HG03135 (cell line): ENCODE results near the gene NDP.
"Not testable (repeated sequence)": the region's sequence is repeated elsewhere in the genome, so short reads cannot be mapped to it uniquely, and the experiment has no call there.

Source experiments
- ATAC-seq: cut with Tn5 transposase; IDR thresholded peaks from one replicate; pipeline ENCODE4 v1.9.1; 2021; ENCODE audit warnings: mild to moderate bottlenecking, moderate library complexity; ENCODE audit not compliant: unreplicated experiment

NDP gene

DNA sequence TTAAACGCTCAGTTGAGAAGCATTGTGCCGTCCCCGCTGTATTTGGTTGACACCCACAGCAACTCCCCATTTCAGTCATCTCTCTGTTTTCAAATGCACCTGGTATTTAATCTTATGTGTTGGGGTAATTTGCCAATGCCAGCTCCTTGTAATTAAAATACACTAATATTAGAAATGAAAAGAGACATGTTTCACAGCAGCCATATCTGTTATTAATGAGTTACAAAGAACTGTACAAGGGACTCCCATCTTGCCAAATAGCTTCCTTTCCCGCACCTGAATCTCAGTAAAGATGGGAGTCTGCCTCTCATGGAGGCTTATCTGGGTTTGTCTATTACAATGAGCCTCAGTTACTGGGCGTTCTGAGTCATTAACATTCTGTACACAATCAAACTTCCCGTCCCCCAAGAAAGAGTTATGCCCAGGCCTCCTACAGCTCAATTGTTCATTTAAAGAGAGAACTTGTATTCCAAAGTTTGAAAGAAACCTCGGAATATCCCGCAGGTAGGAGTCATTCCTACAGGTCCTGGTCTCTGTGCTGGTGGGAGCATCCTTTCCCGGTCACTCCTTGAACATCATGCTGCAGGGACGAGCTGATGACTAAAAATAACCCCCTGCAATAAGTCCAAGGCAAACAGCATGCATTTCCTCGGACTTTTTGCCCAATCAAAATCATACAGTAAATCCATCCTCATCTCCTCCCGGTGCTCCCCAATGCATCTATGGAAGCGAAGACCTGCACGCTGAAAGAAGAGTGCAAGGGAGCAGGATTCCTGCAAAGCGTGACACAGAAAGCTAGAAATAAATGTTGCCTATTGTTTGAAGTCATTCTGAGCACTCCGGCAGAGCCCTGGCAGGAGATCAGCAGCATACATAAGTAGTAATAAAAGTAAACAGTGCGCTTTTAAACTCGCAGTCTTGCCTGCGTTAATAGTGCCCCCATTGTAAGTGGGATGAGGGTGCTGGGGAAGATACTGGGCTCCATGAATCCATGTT, 926 bp downstream of the NDP start:
- ATAC-seq, result no peak

DNA sequence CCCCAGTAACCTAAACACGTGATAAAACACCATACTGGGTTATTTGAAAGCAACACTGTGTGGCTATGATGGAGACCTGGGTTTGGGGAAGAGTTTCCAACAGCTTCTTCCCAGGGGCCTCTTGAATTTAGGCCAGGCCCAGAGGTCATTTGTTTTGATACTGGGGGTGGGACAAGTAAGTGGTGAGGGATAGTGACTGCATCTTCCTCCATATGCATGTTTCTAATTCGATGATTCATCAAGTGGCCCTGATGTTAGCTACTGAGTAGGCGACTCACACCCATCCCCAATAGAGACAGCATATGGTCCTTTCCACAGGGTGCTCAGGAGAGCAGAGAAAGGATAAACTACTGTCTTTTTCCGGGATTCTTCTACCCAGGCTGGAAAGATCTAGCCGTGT, 2.7 kb downstream of the NDP start:
- no peak for ATAC-seq

DNA sequence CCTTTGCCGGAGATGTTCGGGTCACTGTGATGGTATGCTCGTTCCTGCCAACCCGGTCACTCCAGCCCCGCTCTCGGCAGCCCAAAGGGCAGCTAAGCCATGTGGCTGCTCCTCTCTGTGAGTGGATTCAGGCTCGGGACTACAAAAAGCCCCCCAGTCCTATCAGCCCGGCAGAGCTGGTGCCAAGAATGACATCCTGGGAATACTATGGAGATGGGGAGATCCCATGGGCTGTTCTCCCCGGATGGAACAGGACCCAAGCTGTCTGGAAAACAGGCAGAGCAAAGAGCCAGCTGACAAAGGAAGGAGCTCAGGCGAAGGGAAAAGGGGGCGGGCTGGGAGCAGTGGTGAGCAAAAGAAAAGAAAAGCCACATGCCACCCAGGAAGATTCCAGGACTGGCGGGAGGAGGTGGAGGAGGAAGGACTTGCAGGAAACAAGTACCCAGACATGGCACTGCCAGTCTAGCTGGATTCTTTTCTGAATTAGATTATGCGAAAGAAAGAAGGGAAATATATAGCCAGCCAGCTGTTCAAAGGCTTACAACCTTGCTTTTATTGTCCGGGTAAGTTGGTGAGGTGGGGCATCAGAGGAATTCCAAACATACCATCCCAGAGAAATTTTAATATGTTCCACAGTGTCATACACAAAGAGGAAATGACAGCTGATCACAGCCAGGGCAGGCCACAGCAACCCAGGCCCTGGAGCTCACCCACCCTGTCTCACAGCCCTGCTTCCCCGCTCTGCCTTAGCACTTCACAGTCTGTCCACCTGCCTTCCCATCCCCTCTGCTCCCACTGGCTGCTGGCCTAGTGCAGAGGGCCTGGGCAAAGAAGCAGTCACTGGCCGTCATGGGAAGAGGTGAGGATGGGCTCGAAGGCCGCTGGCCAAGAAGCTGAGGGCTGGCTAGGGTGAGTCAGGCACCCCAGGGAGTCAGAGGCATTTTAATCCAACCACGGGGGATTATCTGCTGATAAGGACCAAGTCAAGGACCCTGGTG, 3.4 kb downstream of the NDP start:
- ATAC-seq, result no peak

DNA sequence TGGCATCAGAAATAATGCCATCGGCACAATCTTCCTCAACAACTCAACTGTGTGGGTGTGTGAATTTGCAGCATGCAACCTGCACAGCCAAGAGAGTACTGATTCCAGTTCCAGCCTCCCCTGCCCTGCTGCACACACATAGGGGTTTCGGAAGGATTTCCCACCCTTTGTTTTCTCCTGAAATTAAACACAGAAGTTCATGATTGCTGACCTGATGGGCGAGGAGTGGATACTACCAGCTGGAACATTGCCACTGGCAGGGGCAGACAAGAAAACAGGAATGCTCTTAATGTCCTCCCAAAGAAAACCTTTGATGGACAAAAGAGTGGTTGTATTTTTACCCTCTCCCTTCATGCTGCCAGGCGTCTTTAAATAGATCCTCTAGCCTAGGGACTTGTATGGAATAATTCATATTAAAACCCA, 4.8 kb downstream of the NDP start:
- ATAC-seq, result no peak

DNA sequence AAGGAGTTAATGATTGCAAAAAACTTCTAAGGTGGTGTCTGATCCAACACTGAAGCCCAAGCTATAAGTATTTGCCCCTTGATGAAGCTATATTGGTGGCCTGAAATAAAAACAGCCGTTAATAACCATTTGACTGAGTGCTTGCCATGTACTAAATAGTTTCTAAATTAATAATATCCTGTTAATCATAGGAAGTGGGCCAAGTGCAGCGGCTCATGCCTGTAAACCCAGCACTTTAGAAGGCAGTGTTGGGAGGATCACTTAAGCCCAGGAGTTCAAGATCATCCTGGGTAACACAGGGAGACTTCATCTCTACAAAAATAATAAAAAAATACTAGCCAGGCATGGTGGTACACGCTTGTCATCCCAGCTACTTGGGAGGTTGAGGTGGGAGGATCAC, 8.3 kb downstream of the NDP start:
- ATAC-seq, result no peak

DNA sequence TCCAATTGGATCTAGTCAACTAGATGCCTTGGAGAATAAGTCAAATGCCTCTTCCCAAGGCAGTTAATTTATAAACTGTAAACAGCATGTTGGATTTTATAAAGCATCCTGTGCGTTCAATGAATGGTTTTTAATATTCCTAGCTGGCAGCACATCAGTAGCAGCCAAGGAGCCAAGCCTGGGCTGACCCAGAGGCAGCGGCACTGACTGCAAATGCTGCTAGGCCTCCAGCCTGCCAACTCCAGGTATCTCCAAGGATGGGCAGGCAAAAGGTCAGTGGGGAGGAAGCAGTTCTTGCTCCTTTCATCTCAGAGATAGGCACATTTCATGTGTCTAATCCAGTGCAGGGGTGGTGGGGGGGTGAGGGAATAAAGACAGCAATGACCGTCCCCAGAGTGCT, 9.5 kb downstream of the NDP start:
- no peak for ATAC-seq

DNA sequence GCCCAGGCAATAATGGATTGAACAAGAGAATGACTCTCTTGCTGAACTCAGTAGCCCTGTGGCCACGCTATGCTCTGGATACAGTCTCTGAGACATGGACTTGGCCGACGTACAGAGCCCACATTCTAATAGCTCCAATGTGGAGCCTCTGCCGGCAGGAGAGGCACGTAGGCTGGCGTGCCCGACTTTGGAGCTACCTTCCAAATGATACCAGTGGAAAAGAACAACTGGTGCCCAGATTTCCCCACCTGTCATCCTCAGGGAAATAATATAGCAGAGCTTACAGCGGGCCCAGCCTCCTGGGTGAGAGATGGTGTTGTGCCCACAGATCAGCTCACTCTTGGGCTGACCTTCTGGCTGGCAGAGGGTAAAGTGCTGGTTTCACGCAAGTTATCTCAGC, 10.6 kb downstream of the NDP start:
- ATAC-seq, result no peak

DNA sequence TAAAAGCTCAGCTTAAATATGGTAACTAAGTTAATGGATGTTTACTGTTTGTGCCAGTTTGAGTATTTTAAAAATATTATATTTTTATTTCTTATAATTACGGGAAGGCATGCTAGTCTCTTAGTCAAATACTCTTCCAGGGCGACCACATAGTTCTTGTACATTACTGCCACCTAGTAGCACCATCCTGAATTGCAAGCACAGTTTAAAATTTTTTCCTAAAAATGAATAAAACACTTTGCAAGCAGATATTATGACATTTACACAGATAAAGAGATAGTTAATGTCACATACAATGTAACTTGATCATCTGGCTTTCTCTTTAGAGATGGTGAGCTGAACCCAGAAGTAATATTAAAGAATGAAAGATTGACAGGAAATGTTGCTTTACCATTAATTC, 11.5 kb downstream of the NDP start:
- no peak for ATAC-seq

DNA sequence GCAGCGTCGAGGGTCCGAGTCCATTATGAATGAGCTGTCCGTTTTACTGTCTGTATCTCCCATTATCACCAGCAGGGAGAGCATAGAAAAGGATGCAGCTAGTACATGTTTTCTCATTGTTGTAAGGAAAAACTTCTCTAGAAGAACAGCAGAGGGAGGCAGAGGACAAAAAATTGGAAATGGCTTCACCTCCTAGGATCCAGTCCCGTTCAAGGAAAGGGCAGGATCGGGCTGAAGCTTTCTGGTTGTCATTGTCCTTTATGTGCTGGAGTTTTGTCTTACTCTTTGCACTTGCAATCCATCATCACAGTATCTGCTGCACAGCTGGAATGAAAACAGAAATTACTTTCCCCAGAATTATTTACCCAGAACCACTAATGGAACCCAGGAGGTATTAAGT, 14.7 kb downstream of the NDP start:
- ATAC-seq, result peak; percentile 79

DNA sequence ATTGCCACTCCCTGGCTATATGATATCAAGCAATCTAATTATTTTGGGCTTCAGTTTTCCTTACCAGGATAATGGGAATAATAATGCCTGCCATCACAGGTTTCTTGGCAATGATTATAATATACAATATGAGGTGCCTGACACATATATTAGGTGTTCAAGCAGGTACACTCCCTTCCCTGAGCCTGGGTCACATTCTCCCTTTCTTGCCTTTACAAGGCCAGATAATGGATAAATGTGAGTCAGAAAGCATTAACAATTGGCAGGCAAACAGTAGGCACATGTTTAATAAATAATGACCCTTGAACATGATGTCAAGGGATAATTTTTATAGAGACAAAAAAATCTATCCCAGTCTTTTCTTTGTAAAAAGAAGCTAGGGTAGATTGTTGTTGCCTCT, 17.2 kb downstream of the NDP start:
- ATAC-seq, result no peak

DNA sequence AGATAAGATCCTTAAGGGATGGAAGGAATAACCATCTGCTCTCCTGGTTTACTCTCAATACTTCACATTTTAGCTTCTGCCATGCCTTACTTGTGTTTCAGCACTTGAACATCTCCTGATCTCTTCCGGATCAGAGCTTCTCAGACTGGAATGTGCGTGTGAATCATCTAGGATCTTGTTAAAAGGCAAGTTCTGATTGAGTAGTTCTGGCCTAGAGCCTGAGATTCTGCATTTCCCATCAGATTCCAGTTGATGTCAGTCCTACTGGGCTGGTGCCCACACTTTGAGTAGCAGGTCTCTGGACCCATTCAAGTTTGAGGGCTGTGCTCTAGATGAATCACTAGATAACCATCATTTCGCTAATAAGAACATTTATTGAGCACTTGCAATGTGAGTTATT, 20.0 kb downstream of the NDP start:
- no peak for ATAC-seq

DNA sequence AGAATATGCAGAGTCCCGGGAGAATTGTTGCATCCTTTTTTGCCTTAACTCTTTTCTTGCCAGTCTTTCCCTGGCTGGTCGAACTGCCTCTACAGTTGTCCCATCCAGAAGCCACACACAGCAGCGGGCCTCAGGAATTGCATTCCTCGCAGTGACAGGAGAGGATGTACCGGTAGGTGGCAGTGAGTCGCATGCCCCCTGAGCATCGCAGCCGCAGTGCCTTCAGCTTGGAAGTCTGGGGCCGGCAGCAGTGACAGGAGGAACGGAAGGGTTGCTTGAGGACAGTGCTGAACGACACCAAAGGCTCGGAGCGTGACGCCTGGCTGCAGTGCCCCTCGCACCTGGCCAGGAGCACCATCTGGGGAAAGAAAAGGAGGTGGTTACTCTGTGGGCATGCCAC, 23.5 kb downstream of the NDP start:
- no peak for ATAC-seq

DNA sequence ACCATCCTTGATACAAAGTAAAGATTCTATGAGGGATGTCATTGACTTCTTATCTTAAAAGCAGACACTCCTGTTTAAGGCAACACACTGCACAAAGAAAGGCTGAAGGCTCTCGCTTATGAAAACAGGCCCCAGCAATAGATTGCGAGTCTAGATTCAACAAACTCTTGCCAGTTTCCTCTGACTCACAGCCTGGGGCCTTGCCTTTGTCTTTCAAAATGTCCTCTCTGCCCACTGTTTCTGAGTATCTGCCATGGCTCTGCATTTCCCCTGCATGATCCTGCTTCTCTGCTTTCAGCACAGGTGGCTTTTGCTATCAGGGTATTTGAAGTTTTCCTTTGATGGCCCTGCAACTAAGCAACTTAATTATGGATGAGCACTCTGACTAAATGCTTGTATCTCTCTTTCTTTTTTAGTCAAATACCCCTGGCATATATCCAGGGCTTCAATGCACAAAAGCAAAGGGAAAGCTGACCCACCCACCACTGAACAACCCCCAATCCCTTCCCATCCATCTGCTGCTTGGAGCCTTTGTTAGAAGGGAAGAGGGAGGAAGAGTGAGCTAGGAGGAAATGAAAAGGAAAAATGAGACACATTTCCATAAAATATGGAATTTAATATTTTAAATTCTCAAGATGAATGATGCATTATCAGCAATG, 32.2 kb downstream of the NDP start:
- no peak for ATAC-seq

DNA sequence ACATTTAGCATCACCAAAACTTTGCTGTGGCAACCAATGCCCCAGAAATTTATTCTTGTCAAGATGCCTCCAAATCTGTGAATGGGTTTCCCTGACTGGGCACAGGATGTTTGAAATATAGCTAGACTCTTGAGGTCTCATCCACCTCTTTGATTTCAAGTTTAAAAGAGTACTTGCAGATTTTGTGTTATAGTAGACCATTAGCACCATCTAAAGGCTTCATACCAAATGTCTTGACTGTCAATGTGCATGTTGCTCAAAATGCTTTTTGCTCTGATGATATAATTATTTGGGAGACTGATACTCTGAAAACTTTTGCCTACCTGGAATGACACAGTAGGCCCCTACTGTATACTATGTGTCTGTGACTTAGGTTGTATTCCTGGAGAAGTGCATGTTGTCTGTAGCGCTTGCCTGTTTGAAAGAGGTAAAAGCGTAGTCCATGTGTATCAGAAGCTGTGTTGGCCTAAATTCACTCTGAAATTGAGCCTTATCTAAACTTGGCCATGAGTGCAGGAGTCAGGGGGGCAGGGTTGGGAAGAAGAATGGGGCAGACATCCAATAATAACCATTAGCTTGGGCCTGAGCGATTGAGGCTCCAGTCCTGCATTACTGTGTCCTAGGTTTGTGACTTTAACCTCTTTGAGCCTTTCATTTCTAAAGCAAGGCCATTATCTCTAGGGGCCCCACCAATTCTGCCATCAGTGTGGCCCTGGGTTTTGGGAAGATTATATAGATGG, 33.8 kb downstream of the NDP start:
- no peak for ATAC-seq

DNA sequence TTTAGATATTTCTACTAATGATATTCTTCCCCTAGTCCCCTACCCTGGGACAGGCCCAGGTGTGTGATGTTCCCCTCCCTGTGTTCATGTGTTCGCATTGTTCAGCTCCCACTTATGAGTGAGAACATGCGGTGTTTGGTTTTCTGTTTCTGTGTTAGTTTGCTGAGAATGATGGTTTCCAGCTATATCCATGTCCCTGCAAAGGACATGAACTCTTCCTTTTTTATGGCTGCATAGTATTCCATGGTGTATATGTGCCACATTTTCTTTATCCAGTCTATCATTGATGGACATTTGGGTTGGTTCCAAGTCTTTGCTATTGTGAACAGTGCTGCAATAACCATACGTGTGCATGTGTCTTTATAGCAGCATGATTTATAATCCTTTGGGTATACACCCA, 51.2 kb downstream of the NDP start:
- not testable (repeated sequence) for ATAC-seq

DNA sequence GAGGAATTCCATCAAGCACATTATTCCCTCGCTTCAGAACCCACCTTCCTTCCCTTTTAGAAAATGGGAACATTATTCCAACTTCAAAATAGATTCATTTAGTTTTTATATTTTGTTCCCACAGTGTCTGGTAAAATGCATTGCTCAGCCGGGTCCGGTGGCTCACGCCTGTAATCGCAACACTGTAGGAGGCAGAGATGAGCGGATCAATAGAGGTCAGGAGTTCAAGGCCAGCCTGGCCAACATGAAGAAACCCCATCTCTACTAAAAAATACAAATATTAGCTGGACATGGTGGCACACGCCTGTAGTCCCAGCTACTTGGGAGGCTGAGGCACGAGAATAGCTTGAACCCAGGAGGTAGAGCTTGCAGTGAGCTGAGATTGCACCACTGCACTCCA, 62.4 kb downstream of the NDP start:
- not testable (repeated sequence) for ATAC-seq

DNA sequence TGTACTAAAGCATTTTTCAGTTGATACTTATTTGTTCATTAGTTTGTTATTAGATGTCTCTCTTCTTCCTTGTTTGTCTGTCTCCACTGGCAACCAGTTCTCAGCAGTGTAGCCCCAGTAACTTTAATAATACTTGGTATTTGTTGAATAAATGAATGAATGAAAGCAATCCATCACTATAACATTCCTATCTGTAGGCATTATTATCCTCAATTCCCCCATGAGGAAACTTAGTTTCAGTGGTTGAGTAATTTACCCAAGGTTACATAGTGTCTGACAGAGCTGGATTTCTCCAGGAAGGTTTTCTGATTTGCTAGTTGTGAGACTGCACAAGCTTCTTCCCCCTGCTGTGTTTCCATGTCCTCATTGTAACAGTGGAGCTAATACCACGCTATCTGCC, 63.2 kb downstream of the NDP start:
- ATAC-seq, result no peak

DNA sequence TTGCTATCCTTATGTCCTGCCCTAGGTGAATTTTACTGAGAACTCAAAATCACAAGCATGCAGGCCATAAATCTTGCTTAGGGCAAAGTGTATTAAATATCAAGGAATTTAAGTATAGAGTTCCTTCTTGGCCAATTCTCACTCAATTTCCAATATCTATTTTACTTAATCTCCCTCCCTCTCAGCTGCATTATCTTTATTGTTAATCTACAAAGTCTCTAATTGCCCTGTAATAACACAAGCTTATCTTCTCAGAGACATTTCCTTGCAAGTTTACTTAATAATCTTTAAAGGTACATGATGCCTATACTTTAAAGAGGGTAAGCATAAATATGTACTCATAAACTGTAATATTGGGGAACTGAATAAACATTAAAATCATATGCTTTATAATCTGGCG, 64.0 kb downstream of the NDP start:
- ATAC-seq, result no peak

DNA sequence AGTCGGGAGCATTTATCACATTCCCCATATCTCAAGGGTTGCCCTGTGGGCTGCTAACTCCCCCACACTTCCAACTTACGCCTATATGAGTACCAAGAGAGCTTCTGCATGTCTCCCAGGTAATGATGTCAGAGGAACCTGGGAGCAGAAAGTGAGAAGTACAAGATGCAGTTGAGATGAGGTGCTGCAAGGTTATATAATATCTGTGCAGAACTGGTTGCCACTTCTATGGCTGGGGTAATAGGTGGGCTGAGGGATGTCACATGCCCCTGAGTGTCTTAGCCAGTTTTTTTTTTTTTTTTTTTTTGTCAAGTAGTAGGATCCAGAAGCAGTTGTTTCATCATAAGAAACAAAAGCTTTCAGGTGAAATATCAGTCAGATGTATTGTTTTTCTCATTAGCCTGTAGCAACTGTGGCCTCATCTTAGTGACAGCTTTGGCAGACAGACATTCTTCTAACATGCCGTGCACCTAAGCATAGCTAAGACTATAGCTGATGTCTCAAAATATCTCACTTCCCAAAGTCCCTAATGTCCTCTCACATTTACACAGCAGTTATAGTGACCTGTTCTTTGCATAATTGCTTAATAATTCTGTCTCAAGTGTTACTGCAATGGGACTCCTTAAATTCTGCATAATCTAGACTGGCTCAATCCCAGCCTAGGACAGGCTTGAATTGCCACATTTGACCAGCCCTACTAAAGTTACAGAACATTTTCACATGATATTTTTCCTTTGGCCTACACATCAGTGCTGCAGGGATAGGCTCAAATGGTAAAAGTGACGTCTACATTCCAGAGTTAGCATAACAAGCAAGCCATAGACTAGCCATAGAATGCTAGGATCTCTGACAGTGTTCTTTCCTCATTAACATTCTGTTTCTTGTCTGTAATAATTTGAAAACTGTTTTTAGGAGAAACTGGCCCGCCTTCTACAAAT, 73.0 kb downstream of the NDP start:
- ATAC-seq, result no peak
